Karpas-422 (cell line): ENCODE measurements around the gene TTC4. TPM values are rescaled to one million over a fixed set of nuclear protein-coding genes. Genes with fewer than 3 reads are reported as not detected.

ENCODE experiments used
- DNase-seq: peaks from one replicate; pipeline ENCODE4 v3.0.0-alpha.2; 2015
- H2AFZ ChIP-seq: fragments of 200-600 bp; sonication (generic); 2 replicates; pipeline ENCODE4 v1.6.1; 2014; ENCODE audit warnings: antibody characterized with exemption, low read length, mixed read lengths
- H3K27ac ChIP-seq: fragments of 200-600 bp; sonication (generic); 2 replicates; pipeline ENCODE4 v1.5.1; 2014; ENCODE audit warnings: mild to moderate bottlenecking, low read length, moderate library complexity
- H3K27me3 ChIP-seq: fragments of 200-600 bp; sonication (generic); 2 replicates; pipeline ENCODE4 v1.6.1; 2014; ENCODE audit warnings: low read length, mixed read lengths
- H3K36me3 ChIP-seq: fragments of 200-600 bp; sonication (generic); 2 replicates; pipeline ENCODE4 v1.6.1; 2014; ENCODE audit warnings: low read length, mixed read lengths; ENCODE audit not compliant: insufficient read depth
- H3K4me1 ChIP-seq: fragments of 200-600 bp; sonication (generic); 2 replicates; pipeline ENCODE4 v1.6.1; 2014; ENCODE audit warnings: mild to moderate bottlenecking, low read length, mixed read lengths
- H3K4me2 ChIP-seq: fragments of 200-600 bp; sonication (generic); 2 replicates; pipeline ENCODE4 v1.6.1; 2014; ENCODE audit warnings: low read length, low read depth, mild to moderate bottlenecking; ENCODE audit not compliant: poor library complexity, severe bottlenecking
- H3K4me3 ChIP-seq: fragments of 200-600 bp; sonication (generic); 2 replicates; pipeline ENCODE4 v1.5.1; 2014; ENCODE audit warnings: mild to moderate bottlenecking, antibody characterized with exemption, low read length, mixed read lengths
- H3K79me2 ChIP-seq: fragments of 200-600 bp; sonication (generic); 2 replicates; pipeline ENCODE4 v1.6.1; 2014; ENCODE audit warnings: mild to moderate bottlenecking, low read length, mixed read lengths
- H3K9ac ChIP-seq: fragments of 200-600 bp; sonication (generic); 2 replicates; pipeline ENCODE4 v1.6.0; 2014; ENCODE audit warnings: low read length
- H3K9me2 ChIP-seq: fragments of 200-600 bp; sonication (generic), shearing (Covaris generic); replicated peaks from 2 replicates; pipeline ENCODE4 v1.6.0; 2014; ENCODE audit warnings: mild to moderate bottlenecking, low read length, moderate library complexity; ENCODE audit not compliant: insufficient read depth
- H3K9me3 ChIP-seq: fragments of 300-700, 200-600 bp; sonication (generic); 2 replicates; pipeline ENCODE4 v1.6.1; 2014; ENCODE audit warnings: low read length, mixed read lengths
- H4K20me1 ChIP-seq: fragments of 200-600 bp; sonication (generic); 2 replicates; pipeline ENCODE4 v1.6.1; 2014; ENCODE audit warnings: mild to moderate bottlenecking, antibody characterized with exemption, low read length, low read depth; ENCODE audit not compliant: insufficient read depth
- total RNA-seq: library from RNA; depleted of rRNA; stranded (reverse); fragments of >200 nt; shearing (Covaris generic); gene quantifications from 2 replicates; pipeline ENCODE4 v1.2.3, GENCODE V29; 2014; ENCODE audit warnings: low replicate concordance

The TTC4 gene
- total RNA-seq, 1 experiment from 2014 or later: 26.5 TPM

DNA sequence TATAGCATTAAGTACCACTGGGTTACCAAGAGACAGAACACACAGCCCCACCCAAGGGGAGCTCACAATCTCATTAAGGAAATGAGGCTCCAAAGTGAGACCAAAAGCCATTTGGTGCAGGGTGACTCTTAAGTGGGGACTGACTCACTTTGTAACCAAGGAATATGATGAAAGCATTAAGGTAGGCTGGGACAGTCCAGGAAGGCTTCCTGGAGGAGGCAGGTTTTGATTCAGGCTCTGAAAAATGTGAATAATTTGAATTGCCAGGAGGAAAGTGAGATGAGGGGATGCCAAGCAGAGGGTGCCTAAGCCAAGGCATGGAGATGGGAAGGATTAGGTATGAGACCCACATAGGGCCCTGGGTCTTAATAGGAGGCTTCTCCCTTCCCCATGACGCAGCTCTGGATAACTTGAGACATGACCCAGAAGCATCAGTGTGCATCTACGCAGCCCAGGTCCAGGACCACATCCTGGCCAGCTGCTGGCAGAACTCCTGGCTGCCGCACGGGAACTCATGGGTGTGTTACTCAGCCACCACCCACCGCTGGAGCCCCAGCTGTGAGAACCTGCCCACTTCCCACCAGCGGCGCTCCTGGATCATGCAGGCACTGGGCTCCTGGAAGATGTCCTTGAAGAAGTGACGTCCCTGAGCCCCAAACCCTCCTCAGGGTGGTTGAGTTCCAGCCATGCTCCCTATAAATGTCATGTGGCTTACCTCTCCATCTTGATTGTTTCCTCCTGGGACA, 5.9 kb upstream of the TTC4 start:
- no peaks in the 10 kb centered on the region for H4K20me1 ChIP-seq
- no peaks in the 10 kb centered on the region for H3K79me2 ChIP-seq
- no peaks in the 10 kb centered on the region for H3K36me3 ChIP-seq
- no peak overlapping the region for H3K4me2 ChIP-seq
- no peaks in the 10 kb centered on the region for H3K9me3 ChIP-seq
- no peaks in the 10 kb centered on the region for H3K9me2 ChIP-seq
- no peak overlapping the region for H3K9ac ChIP-seq
- no peak for DNase-seq
- no peak overlapping the region for H3K4me3 ChIP-seq
- H2AFZ ChIP-seq: no peak overlapping the region
- no peak overlapping the region for H3K27ac ChIP-seq
- H3K4me1 ChIP-seq: no peaks in the 10 kb centered on the region
- H3K27me3 ChIP-seq: no peaks in the 10 kb centered on the region

DNA sequence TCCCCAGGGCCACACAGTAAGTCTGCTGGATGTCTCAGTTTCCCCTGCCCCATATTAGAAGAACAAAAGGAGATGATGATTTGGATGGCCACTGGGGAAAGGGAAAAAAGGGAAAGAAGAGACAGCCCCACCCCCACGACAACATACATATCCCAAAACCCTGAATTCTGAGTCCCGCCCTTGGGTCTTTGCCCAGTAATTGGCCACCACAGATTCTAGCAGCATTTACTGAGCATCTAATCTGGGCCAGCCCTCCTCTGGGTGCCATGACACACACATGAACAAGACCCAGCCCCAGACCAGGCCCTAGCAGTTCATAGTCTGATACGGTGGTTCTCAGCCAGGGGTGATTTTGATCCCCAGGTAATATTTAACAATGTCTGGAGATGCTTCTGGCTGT, 5.2 kb upstream of the TTC4 start:
- Histone ChIP-seq H3K27me3 (no peaks in the 10 kb centered on the region), H3K9me3 (no peaks in the 10 kb centered on the region), H4K20me1 (no peaks in the 10 kb centered on the region), H3K9ac (no peak overlapping the region), H3K27ac (no peak overlapping the region), H3K4me3 (no peak overlapping the region), H3K9me2 (no peaks in the 10 kb centered on the region), H3K4me1 (peaks cover 3% of the 10 kb centered on the region), H3K36me3 (no peaks in the 10 kb centered on the region), H2AFZ (no peak overlapping the region), H3K4me2 (no peak overlapping the region), H3K79me2 (no peaks in the 10 kb centered on the region)
- DNase-seq: no peak

DNA sequence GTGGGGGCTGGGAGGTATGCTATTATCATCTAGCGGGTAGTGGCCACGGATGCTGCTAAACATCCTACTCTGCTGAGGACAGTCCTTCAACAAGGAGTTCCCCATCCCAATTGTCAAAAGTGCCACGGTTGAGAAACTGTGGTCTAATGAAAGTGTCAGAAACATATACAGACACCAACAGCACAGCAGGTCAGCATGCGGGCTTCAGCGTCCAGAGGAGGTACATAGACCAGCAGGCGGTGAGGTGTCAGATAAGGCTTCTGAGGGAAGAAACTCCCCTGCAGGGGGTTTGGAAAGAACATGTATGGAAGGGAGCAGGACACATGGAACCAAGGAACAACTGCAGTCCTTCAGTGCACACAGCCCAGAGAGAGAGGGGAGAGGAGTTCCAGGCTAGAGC, 4.8 kb upstream of the TTC4 start:
- H3K79me2 ChIP-seq: peaks cover 2% of the 10 kb centered on the region
- no peaks in the 10 kb centered on the region for H3K27me3 ChIP-seq
- DNase-seq: no peak
- H3K27ac ChIP-seq: no peak overlapping the region
- no peaks in the 10 kb centered on the region for H3K9me2 ChIP-seq
- H3K9ac ChIP-seq: no peak overlapping the region
- H3K9me3 ChIP-seq: no peaks in the 10 kb centered on the region
- peaks cover 4% of the 10 kb centered on the region for H3K4me1 ChIP-seq
- no peak overlapping the region for H3K4me3 ChIP-seq
- H3K36me3 ChIP-seq: no peaks in the 10 kb centered on the region
- no peaks in the 10 kb centered on the region for H4K20me1 ChIP-seq
- H2AFZ ChIP-seq: no peak overlapping the region
- H3K4me2 ChIP-seq: no peak overlapping the region

DNA sequence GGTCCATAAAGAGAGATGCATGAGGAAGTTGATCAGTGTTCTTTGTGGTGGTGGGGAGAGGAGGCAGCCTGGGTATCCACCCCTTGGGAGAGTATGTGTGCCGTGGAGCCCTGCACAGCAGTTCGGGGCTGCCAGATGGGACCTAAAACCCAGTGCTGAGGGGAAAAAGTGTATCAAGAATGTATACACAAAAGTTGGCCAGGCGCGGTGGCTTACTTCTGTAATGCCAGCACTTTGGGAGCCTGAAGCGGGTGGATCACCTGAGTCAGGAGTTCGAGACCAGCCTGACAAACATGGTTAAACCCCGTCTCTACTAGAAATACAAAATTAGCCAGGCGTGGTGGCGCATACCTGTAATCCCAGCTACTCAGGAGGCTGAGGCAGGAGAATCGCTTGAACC, 4.1 kb upstream of the TTC4 start:
- Histone ChIP-seq H3K9me3 (no peaks in the 10 kb centered on the region), H3K4me3 (no peak overlapping the region), H3K27ac (no peak overlapping the region), H3K9ac (no peak overlapping the region), H4K20me1 (no peaks in the 10 kb centered on the region), H3K4me2 (no peak overlapping the region), H3K36me3 (no peaks in the 10 kb centered on the region), H3K79me2 (peaks cover 8% of the 10 kb centered on the region), H3K27me3 (no peaks in the 10 kb centered on the region), H3K9me2 (no peaks in the 10 kb centered on the region), H3K4me1 (peaks cover 6% of the 10 kb centered on the region), H2AFZ (no peak overlapping the region)
- DNase-seq: no peak

DNA sequence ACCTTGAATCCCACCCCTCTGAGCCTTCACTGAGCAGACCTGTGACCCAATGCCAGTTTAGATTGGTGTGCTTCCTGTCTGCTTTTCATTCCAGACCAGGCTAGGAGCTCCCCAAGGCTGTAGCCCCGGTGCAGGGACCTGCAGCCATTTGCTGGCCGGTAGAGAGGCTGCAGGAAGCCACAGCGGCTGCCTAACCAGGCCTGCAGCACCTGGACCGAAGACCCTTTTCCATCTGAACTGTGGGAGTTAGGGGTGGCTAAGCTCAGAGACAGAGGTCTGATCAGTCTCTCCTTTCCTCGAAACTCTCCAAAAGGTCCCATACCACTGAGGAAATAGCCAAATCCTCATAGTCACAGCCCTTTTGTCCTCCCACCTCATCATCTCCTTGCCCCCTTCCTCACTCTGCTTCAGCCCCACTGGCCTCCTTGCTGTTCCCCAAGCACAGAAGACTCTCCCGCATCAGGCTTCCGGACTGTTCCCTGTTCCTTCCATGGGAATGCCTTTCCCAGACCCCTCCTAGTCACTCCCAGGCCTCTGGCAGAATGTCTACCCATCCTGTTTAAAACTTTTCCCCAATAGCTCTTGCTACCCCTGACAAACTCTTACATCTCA, 674 bp upstream of the TTC4 start:
- Histone ChIP-seq H3K36me3 (peaks cover 17% of the 10 kb centered on the region), H2AFZ (peak overlapping the region; percentile 98), H3K9me3 (no peaks in the 10 kb centered on the region), H3K4me1 (peaks cover 16% of the 10 kb centered on the region), H3K9me2 (no peaks in the 10 kb centered on the region), H3K4me2 (peak overlapping the region; percentile 85), H3K4me3 (peak overlapping the region; percentile 90), H4K20me1 (no peaks in the 10 kb centered on the region), H3K27ac (no peak overlapping the region), H3K79me2 (peaks cover 40% of the 10 kb centered on the region), H3K9ac (peak overlapping the region; percentile 50), H3K27me3 (no peaks in the 10 kb centered on the region)
- DNase-seq: no peak

DNA sequence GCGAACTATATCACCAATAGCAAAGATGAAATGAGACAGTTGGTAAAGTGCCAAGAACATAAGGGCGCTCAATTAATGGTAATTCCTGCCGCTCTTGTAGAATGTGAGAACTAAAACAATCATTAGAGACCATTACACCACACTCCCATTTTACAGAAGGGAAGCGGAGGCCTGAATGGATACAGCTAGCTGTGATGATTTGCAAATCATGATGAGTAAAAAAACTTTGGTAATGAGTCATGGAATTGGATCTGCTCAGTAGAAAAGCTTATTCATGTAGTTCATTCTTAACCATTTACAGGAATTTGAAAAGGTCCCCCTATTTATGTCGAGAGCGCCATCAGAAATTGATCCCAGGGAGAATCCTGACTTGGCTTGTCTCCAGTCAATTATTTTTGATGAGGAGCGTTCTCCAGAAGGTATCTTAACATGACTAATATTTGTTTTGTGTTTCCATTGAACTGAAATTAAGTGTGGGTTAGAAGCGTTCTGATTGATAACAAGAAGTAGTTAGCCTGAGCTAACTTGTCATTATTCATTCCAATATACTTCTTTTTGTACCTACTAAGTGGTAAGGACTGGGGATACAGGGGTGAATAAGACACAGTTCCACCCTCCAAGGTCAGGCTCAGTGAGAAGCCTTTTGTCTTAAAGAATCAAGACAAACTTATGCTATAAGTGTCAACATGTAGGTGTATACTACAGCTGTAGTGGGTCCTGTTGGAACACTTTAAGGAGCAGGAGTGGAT, 812 bp downstream of the TTC4 start:
- Histone ChIP-seq H3K27me3 (no peaks in the 10 kb centered on the region), H3K4me1 (peaks cover 16% of the 10 kb centered on the region), H3K79me2 (peaks cover 47% of the 10 kb centered on the region), H3K9me3 (no peaks in the 10 kb centered on the region), H4K20me1 (no peaks in the 10 kb centered on the region), H2AFZ (peak overlapping the region; percentile 86; the same call in 1 of the 2 replicates), H3K36me3 (peaks cover 29% of the 10 kb centered on the region), H3K9ac (peak overlapping the region; percentile 81), H3K4me3 (peak overlapping the region; percentile 90), H3K9me2 (no peaks in the 10 kb centered on the region), H3K27ac (no peak overlapping the region), H3K4me2 (peak overlapping the region; percentile 85)
- DNase-seq: no peak

DNA sequence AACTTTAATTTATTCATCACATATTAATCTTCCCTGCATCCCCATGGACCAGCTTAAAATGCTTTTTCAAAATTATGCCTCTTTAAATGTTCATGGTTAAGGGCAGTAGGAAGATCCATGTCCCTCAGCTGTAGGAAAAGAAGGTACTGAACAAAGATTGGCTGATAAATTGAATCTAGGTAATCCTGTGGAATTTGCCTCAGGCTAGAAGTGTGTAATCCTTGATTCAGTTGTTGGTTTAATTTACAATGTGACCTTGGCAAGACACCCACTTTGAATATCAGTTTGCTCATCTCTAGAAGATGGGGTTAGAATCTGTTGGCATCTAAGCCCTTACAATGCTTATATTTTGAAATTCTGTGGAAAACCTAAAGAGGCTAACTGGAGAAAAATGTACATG, 6.1 kb downstream of the TTC4 start:
- Histone ChIP-seq H4K20me1 (no peaks in the 10 kb centered on the region), H3K27ac (no peak overlapping the region), H3K4me2 (no peak overlapping the region), H3K27me3 (no peaks in the 10 kb centered on the region), H3K9ac (no peak overlapping the region), H3K79me2 (peaks cover 36% of the 10 kb centered on the region), H3K4me3 (no peak overlapping the region), H3K4me1 (peaks cover 8% of the 10 kb centered on the region), H3K9me3 (no peaks in the 10 kb centered on the region), H2AFZ (no peak overlapping the region), H3K36me3 (peaks cover 80% of the 10 kb centered on the region), H3K9me2 (no peaks in the 10 kb centered on the region)
- DNase-seq: no peak

DNA sequence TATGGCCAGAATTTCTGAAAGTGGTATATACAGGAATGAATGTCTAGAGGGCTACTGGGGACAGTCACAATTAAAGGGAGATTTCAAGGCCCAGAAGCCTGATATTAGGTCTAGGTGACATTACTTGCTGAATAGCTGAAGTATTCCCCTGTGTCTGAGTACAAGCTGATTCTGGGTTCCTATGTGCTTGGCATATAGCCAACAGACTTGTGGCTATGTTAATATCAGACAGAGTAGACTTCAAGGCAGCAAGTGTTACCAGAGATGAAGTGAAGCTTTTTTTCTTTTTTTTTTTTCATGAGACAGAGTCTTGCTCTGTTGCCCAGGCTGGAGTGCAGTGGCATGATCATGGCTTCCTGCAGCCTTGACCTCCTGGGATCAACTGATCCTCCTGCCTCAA, 8.3 kb downstream of the TTC4 start:
- no peak overlapping the region for H3K9ac ChIP-seq
- H3K9me3 ChIP-seq: no peaks in the 10 kb centered on the region
- H3K4me2 ChIP-seq: no peak overlapping the region
- no peak overlapping the region for H3K27ac ChIP-seq
- no peaks in the 10 kb centered on the region for H3K27me3 ChIP-seq
- H4K20me1 ChIP-seq: no peaks in the 10 kb centered on the region
- peaks cover 14% of the 10 kb centered on the region for H3K79me2 ChIP-seq
- H3K36me3 ChIP-seq: peaks cover 75% of the 10 kb centered on the region
- H3K9me2 ChIP-seq: no peaks in the 10 kb centered on the region
- H2AFZ ChIP-seq: no peak overlapping the region
- H3K4me1 ChIP-seq: no peaks in the 10 kb centered on the region
- DNase-seq: no peak
- no peak overlapping the region for H3K4me3 ChIP-seq
